SK-N-SH (cell line): ENCODE data around the gene CTDP1. TPM values are rescaled to one million over a fixed set of nuclear protein-coding genes. Genes with fewer than 3 reads are reported as not detected.

Source experiments
- CTCF ChIA-PET: fragments of 300-600, 350-600 bp; formaldehyde crosslinking; extraction: SDS; loops from one replicate; lab custom pipeline; 2021; lab: Yijun Ruan, JAX
- POLR2A ChIA-PET: fragments of 350-600 bp; sonication (Branson Sonifier 250); formaldehyde crosslinking; extraction: SDS; loops from one replicate; lab custom pipeline; 2020; ENCODE audit warnings: antibody characterized with exemption, inconsistent platforms; lab: Yijun Ruan, JAX
- DNase-seq: peaks from one replicate; pipeline ENCODE4 v3.0.0; 2012
- H2AFZ ChIP-seq: fragments of 200-600 bp; sonication (generic); 2 replicates; pipeline ENCODE4 v1.8.1; 2016; ENCODE audit warnings: antibody characterized with exemption, mild to moderate bottlenecking, low read depth
- H3F3A ChIP-seq: fragments of 200-600 bp; sonication (generic); replicated peaks from 2 replicates; pipeline ENCODE3; 2016; ENCODE audit warnings: antibody characterized with exemption, mild to moderate bottlenecking; ENCODE audit not compliant: insufficient read depth
- H3K27ac ChIP-seq, 2 experiments: fragments of 200-500 bp in 1 of 2; fragments of 200-600 bp in 1 of 2; sonication (Bioruptor generic) in 1 of 2; sonication (generic), shearing (Covaris generic) in 1 of 2; 2 replicates each; pipeline versions ENCODE4 v1.5.1 to v1.6.1; 2014 to 2016; ENCODE audit warnings: low read depth in 2 of 2, inconsistent platforms in 1 of 2, low read length in 1 of 2, mild to moderate bottlenecking in 1 of 2, mixed read lengths in 1 of 2
- H3K27me3 ChIP-seq: fragments of 200-600 bp; sonication (generic), shearing (Covaris generic); 2 replicates; pipeline ENCODE4 v1.6.1; 2016; ENCODE audit warnings: mixed run types; ENCODE audit not compliant: insufficient read depth
- H3K36me3 ChIP-seq, 2 experiments: fragments of 200-500 bp in 1 of 2; fragments of 200-600 bp in 1 of 2; sonication (Bioruptor generic) in 1 of 2; sonication (generic) in 1 of 2; replicated peaks in 1 of 2; 2 replicates each; pipeline versions ENCODE3 to v1.5.1; 2014 to 2016; ENCODE audit warnings: low read length in 1 of 2, mild to moderate bottlenecking in 1 of 2; ENCODE audit not compliant: insufficient read depth in 2 of 2, control insufficient read depth in 1 of 2
- H3K4me1 ChIP-seq, 2 experiments: fragments of 200-500 bp in 1 of 2; fragments of 200-600 bp in 1 of 2; sonication (Bioruptor generic) in 1 of 2; sonication (generic), shearing (Covaris generic) in 1 of 2; 2 replicates each; pipeline versions ENCODE4 v1.5.1 to v1.6.1; 2014 to 2016; ENCODE audit warnings: low read depth in 1 of 2, low read length in 1 of 2, mixed run types in 1 of 2; ENCODE audit not compliant: insufficient read depth in 2 of 2, control insufficient read depth in 1 of 2
- H3K4me2 ChIP-seq: fragments of 200-600 bp; sonication (generic), shearing (Covaris generic); 2 replicates; pipeline ENCODE4 v1.6.1; 2017; ENCODE audit warnings: mixed run types
- H3K4me3 ChIP-seq, 2 experiments: fragments of 200-500 bp in 1 of 2; fragments of 200-600 bp in 1 of 2; sonication (Bioruptor generic) in 1 of 2; sonication (generic), shearing (Covaris generic) in 1 of 2; 2 replicates each; pipeline versions ENCODE4 v1.5.1 to v1.8.1; 2014 to 2016; ENCODE audit warnings: low read depth in 2 of 2, inconsistent platforms in 1 of 2, low read length in 1 of 2, mild to moderate bottlenecking in 1 of 2, mixed read lengths in 1 of 2, moderate library complexity in 1 of 2
- H3K79me2 ChIP-seq: fragments of 200-600 bp; sonication (generic); 2 replicates; pipeline ENCODE4 v1.8.1; 2017; ENCODE audit warnings: mild to moderate bottlenecking; ENCODE audit not compliant: insufficient read depth
- H3K9ac ChIP-seq: fragments of 200-600 bp; sonication (generic); 2 replicates; pipeline ENCODE4 v1.6.1; 2017; ENCODE audit warnings: mixed run types
- H3K9me2 ChIP-seq: fragments of 200-600 bp; sonication (generic); 2 replicates; pipeline ENCODE4 v1.6.1; 2017; ENCODE audit warnings: mixed run types
- H3K9me3 ChIP-seq: fragments of 200-600 bp; sonication (generic); 2 replicates; pipeline ENCODE4 v1.6.1; 2017; ENCODE audit warnings: mixed run types, mild to moderate bottlenecking, moderate library complexity
- H4K20me1 ChIP-seq: fragments of 200-600 bp; sonication (generic); 2 replicates; pipeline ENCODE4 v1.6.1; 2017; ENCODE audit warnings: mild to moderate bottlenecking, mixed run types; ENCODE audit not compliant: insufficient read depth
- EZH2phosphoT487 ChIP-seq: fragments of 200-600 bp; sonication (generic); IDR thresholded peaks from 2 replicates; pipeline ENCODE4 v1.6.1; 2017; ENCODE audit warnings: low read depth, mixed run types, mild to moderate bottlenecking, antibody characterized with exemption, moderate library complexity, borderline replicate concordance
- NFIC ChIP-seq: IDR thresholded peaks from 2 replicates; pipeline ENCODE4 v1.4.0; 2012; ENCODE audit warnings: borderline replicate concordance
- SIN3A ChIP-seq: IDR thresholded peaks from 2 replicates; pipeline ENCODE4 v1.6.1; 2012; ENCODE audit warnings: low read depth, mild to moderate bottlenecking, low read length, moderate library complexity, borderline replicate concordance
- ZBTB33 ChIP-seq: IDR thresholded peaks from 2 replicates; pipeline ENCODE4 v1.4.0; 2012; ENCODE audit warnings: low read depth, borderline replicate concordance
- WGBS: methylation state at CpG from one replicate; pipeline ENCODE4 v1.1.6; 2017; ENCODE audit warnings: low lambda C conversion rate; 5-methylcytosine and 5-hydroxymethylcytosine counted together
- polyA plus RNA-seq, 3 experiments: library from polyadenylated mRNA; depleted of rRNA; stranded (reverse); fragments of >200 nt; gene quantifications; 2 replicates each; pipeline ENCODE4 v1.2.3, GENCODE V29; 2012
- TF ChIP-seq, protein P1 (sequence below): fragments of 200-600 bp; sonication (generic); IDR thresholded peaks from 2 replicates; pipeline ENCODE4 v1.6.1; 2017; ENCODE audit warnings: antibody characterized with exemption, mild to moderate bottlenecking, moderate library complexity

CTDP1 gene
- polyA plus RNA-seq, 1 of the 3 experiments (the other 2 are of a cell fraction) = 15.6 TPM

- Histone ChIP-seq H3K4me3 (no peak overlapping the region), H3K4me2 (no peak overlapping the region), H3K4me1 (peaks cover 0 to 4% of the 10 kb centered on the region in 2 experiments; a peak in 1 of 4 replicates), H3K79me2 (no peaks in the 10 kb centered on the region), H3K36me3 (no peaks in the 10 kb centered on the region), H3F3A (no peaks in the 10 kb centered on the region), H2AFZ (no peak overlapping the region), H4K20me1 (no peaks in the 10 kb centered on the region), H3K27ac (no peak overlapping the region), H3K27me3 (peaks cover 90% of the 10 kb centered on the region), H3K9me2 (no peaks in the 10 kb centered on the region), H3K9ac (no peak overlapping the region), H3K9me3 (no peaks in the 10 kb centered on the region)
- 49% methylated on average over 16 of the region's 16 CpGs for WGBS
- DNase-seq = no peak
- peak; percentile 54; the same call in 1 of the 2 replicates for TF ChIP-seq EZH2phosphoT487
- TF ChIP-seq, protein P1, sequence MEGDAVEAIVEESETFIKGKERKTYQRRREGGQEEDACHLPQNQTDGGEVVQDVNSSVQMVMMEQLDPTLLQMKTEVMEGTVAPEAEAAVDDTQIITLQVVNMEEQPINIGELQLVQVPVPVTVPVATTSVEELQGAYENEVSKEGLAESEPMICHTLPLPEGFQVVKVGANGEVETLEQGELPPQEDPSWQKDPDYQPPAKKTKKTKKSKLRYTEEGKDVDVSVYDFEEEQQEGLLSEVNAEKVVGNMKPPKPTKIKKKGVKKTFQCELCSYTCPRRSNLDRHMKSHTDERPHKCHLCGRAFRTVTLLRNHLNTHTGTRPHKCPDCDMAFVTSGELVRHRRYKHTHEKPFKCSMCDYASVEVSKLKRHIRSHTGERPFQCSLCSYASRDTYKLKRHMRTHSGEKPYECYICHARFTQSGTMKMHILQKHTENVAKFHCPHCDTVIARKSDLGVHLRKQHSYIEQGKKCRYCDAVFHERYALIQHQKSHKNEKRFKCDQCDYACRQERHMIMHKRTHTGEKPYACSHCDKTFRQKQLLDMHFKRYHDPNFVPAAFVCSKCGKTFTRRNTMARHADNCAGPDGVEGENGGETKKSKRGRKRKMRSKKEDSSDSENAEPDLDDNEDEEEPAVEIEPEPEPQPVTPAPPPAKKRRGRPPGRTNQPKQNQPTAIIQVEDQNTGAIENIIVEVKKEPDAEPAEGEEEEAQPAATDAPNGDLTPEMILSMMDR = no peak
- ChIA-PET CTCF (interaction anchor here (0.9 kb wide), 1 partner anchor 39 kb away, joined by 3 read pairs; no protein-coding TSS in a partner anchor), POLR2A (no interaction called here)
Observed at GRCh38 chr18:79787527-79787864, 107.9 kb downstream of the CTDP1 start.

DNA sequence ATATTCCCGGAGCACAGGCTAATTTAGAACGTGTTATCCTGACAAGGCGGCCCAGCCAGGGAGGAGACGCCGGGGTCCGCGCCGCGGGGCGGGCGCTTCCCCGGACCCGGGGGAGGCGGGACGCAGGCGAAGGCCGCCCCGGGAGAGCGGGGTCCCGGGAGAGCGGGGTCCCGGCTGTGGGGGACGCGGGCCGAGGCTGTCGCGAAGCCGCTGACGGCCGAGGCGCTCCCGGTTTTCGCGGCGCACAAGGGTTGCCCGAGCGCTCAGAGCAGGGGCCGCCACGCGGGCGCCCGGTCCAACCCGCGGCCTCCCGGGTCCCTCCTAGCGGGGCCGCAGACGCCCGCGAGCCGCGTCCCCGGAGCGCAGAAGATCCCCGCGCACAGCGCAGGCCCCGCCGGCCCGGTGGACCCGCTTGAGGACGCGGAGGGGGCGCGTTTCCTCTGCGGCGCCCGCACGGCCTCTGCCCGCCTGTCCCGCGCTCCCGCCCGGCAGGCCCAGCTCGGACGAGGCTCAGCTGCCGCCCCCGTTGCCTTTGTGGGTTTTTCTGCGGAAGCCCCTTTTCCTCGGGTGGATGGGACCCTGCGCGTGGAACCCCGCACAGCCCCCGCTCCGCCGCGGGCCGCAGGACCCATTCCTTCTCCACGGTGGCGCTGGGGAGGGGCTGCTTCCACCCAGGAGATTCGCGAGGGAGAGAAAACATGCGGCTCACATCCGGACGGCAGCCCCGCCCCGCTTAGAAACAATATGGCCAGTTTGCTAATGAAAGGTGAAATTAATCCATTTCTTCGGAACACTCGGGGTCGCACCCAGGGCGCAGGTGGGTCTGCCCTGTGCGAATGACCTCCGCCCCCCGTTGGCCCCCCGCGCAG is 108.5 kb downstream of the CTDP1 start:
- Histone ChIP-seq H3K4me2 (no peak overlapping the region), H3K4me1 (peaks cover 0 to 4% of the 10 kb centered on the region in 2 experiments; a peak in 1 of 4 replicates), H3K9me3 (no peaks in the 10 kb centered on the region), H4K20me1 (no peaks in the 10 kb centered on the region), H3K9ac (no peak overlapping the region), H2AFZ (no peak overlapping the region), H3F3A (no peaks in the 10 kb centered on the region), H3K9me2 (no peaks in the 10 kb centered on the region), H3K79me2 (no peaks in the 10 kb centered on the region), H3K27me3 (peaks cover 92% of the 10 kb centered on the region), H3K4me3 (no peak overlapping the region), H3K27ac (no peak overlapping the region), H3K36me3 (no peaks in the 10 kb centered on the region)
- DNase-seq = no peak
- ChIA-PET CTCF (interaction anchor here (0.9 kb wide), 1 partner anchor 39 kb away, joined by 3 read pairs; no protein-coding TSS in a partner anchor), POLR2A (no interaction called here)
- 21% methylated on average over 31 of the region's 106 CpGs for WGBS
- TF ChIP-seq SIN3A = no peak
- no peak for TF ChIP-seq NFIC
- TF ChIP-seq EZH2phosphoT487 = peak; percentile 71; the same call in 1 of the 2 replicates
- TF ChIP-seq ZBTB33 = no peak
